Measurements from ENCODE around the gene GBA3.

DNA sequence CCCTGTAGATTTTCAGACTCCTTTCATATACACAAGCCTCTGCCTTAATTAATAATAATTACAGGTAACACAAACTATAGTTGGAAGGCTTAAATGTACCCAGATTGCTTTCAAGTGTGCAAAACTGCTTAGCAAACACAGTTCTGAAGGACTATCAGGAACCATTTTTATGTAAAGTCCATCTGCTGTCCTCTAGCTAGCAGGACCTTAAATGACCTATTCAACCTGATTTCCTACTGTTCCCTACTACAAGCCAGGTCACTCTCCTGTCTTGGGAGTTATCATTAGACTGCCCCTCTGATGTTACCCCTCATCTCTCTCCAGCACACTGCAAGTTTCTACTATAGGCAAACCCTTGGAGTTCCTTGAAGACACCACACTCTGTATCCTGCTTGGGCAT, 157.3 kb downstream of the GBA3 start:
- TF ChIP-seq EP300 (conservative IDR thresholded peaks at IDR 0.05; ENCODE audit: poor library complexity, severe bottlenecking) (no peak), POLR2AphosphoS5 (IDR thresholded peaks at IDR 0.05) (no peak), TAF1 (IDR thresholded peaks at IDR 0.05; ENCODE audit: low read depth) (no peak)
